Measurements from ENCODE around the gene TSPAN4.

DNA sequence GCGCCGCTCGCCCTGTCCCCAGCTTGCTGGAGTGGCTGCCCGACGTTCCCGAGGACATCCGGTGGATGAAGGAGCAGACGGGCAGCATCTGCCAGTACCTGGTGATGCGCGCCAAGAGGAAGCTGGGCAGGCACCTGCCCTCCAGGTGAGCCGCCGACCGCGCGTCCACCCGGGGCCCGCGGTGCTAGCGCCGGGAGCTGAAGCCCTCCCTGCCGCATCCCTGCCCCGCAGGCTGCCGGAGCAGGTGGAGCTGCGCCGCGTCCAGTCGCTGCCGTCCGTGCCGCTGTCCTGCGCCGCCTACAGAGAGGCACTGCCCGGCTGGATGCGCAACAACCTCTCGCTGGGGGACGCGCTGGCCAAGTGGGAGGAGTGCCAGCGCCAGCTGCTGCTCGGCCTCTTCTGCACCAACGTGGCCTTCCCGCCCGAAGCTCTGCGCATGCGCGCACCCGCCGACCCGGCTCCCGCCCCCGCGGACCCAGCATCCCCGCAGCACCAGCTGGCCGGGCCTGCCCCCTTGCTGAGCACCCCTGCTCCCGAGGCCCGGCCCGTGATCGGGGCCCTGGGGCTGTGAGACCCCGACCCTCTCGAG lies 18.3 kb upstream of the TSPAN4 start:
- TF ChIP-seq EZH2 (IDR thresholded peaks at IDR 0.05) (no peak), TCF7L2 (IDR thresholded peaks at IDR 0.05; ENCODE audit: borderline replicate concordance, extremely low read depth, insufficient read depth, insufficient read length) (no peak), SP1 (IDR thresholded peaks at IDR 0.05; ENCODE audit: low read depth) (no peak), POLR2AphosphoS5 (IDR thresholded peaks at IDR 0.05; ENCODE audit: low read depth, low read length) (no peak), EZH2phosphoT487 (IDR thresholded peaks at IDR 0.05; ENCODE audit: borderline replicate concordance) (no peak)
- TF ChIP-seq, protein P1, sequence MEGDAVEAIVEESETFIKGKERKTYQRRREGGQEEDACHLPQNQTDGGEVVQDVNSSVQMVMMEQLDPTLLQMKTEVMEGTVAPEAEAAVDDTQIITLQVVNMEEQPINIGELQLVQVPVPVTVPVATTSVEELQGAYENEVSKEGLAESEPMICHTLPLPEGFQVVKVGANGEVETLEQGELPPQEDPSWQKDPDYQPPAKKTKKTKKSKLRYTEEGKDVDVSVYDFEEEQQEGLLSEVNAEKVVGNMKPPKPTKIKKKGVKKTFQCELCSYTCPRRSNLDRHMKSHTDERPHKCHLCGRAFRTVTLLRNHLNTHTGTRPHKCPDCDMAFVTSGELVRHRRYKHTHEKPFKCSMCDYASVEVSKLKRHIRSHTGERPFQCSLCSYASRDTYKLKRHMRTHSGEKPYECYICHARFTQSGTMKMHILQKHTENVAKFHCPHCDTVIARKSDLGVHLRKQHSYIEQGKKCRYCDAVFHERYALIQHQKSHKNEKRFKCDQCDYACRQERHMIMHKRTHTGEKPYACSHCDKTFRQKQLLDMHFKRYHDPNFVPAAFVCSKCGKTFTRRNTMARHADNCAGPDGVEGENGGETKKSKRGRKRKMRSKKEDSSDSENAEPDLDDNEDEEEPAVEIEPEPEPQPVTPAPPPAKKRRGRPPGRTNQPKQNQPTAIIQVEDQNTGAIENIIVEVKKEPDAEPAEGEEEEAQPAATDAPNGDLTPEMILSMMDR (IDR thresholded peaks at IDR 0.05 in 2 of 3, conservative IDR thresholded peaks at IDR 0.05 in 1 of 3; ENCODE audit: borderline replicate concordance in 1 of 3, insufficient read depth in 1 of 3, low read depth in 2 of 3, low read length in 2 of 3) = no peak

Measured in HCT116 (cell line).